GM23338 (cell line): ENCODE measurements around the gene CHSY1.

Experiments used
- CREB1 ChIP-seq: fragments of 250-450 bp; sonication (Bioruptor Pico); IDR thresholded peaks from 2 replicates; pipeline ENCODE4 v1.5.0; 2020; ENCODE audit warnings: low read depth, mild to moderate bottlenecking, moderate library complexity
- CTCF ChIP-seq, 2 experiments: fragments of 200-600 bp in 1 of 2; sonication (generic) in 1 of 2; conservative IDR thresholded peaks; 2 replicates each; pipeline versions ENCODE4 v1.5.1 to v1.6.1; 2016 to 2017; ENCODE audit warnings: antibody characterized with exemption in 2 of 2, low read depth in 2 of 2, mild to moderate bottlenecking in 2 of 2, moderate library complexity in 1 of 2
- ETS1 ChIP-seq: IDR thresholded peaks from 2 replicates; pipeline ENCODE4 v1.6.1; 2016; ENCODE audit warnings: antibody characterized with exemption
- EZH2 ChIP-seq: fragments of 200-600 bp; sonication (generic); IDR thresholded peaks from one replicate; pipeline ENCODE4 v1.8.0; 2017; ENCODE audit warnings: antibody characterized with exemption, mild to moderate bottlenecking, low read depth; ENCODE audit not compliant: unreplicated experiment
- EZH2phosphoT487 ChIP-seq: fragments of 200-600 bp; sonication (generic); IDR thresholded peaks from one replicate; pipeline ENCODE4 v1.8.1; 2018; ENCODE audit warnings: antibody characterized with exemption; ENCODE audit not compliant: unreplicated experiment
- JUNB ChIP-seq: IDR thresholded peaks from one replicate; pipeline ENCODE4 v1.6.1; 2016; ENCODE audit warnings: antibody characterized with exemption; ENCODE audit not compliant: unreplicated experiment
- NANOG ChIP-seq: IDR thresholded peaks from 2 replicates; pipeline ENCODE4 v1.6.1; 2016; ENCODE audit warnings: antibody characterized with exemption, borderline replicate concordance
- POLR2AphosphoS5 ChIP-seq: IDR thresholded peaks from 2 replicates; pipeline ENCODE4 v1.6.1; 2016; ENCODE audit warnings: antibody characterized with exemption, low read depth
- REST ChIP-seq: IDR thresholded peaks from one replicate; pipeline ENCODE4 v1.6.1; 2018; ENCODE audit warnings: antibody characterized with exemption; ENCODE audit not compliant: unreplicated experiment
- STAT1 ChIP-seq: IDR thresholded peaks from one replicate; pipeline ENCODE4 v1.6.1; 2016; ENCODE audit warnings: antibody characterized with exemption; ENCODE audit not compliant: unreplicated experiment
- ZNF114 ChIP-seq: fragments of 250-450 bp; sonication (Bioruptor Pico); IDR thresholded peaks from 2 replicates; pipeline ENCODE4 v1.5.0; 2020; ENCODE audit warnings: mild to moderate bottlenecking, moderate library complexity
- ZNF331 ChIP-seq: fragments of 250-450 bp; sonication (Bioruptor Pico); IDR thresholded peaks from 2 replicates; pipeline ENCODE4 v1.5.0; 2020; ENCODE audit warnings: low read depth, mild to moderate bottlenecking, moderate library complexity
- TF ChIP-seq, protein P1 (sequence below): fragments of 250-450 bp; sonication (Bioruptor Pico); IDR thresholded peaks from 2 replicates; pipeline ENCODE4 v1.5.0; 2020; ENCODE audit warnings: mild to moderate bottlenecking, moderate library complexity

- TF ChIP-seq POLR2AphosphoS5 (no peak), CTCF (conservative IDR thresholded peaks at IDR 0.05; ENCODE audit: low read depth in 2 of 2) (no peak; a peak in 1 of 4 replicates), STAT1 (no peak), REST (no peak), EZH2 (no peak), JUNB (no peak), EZH2phosphoT487 (no peak), NANOG (no peak), CREB1 (CRISPR knock-in tag) (no peak), ETS1 (no peak), ZNF331 (CRISPR knock-in tag) (no peak), ZNF114 (CRISPR knock-in tag) (no peak)
- TF ChIP-seq, protein P1, sequence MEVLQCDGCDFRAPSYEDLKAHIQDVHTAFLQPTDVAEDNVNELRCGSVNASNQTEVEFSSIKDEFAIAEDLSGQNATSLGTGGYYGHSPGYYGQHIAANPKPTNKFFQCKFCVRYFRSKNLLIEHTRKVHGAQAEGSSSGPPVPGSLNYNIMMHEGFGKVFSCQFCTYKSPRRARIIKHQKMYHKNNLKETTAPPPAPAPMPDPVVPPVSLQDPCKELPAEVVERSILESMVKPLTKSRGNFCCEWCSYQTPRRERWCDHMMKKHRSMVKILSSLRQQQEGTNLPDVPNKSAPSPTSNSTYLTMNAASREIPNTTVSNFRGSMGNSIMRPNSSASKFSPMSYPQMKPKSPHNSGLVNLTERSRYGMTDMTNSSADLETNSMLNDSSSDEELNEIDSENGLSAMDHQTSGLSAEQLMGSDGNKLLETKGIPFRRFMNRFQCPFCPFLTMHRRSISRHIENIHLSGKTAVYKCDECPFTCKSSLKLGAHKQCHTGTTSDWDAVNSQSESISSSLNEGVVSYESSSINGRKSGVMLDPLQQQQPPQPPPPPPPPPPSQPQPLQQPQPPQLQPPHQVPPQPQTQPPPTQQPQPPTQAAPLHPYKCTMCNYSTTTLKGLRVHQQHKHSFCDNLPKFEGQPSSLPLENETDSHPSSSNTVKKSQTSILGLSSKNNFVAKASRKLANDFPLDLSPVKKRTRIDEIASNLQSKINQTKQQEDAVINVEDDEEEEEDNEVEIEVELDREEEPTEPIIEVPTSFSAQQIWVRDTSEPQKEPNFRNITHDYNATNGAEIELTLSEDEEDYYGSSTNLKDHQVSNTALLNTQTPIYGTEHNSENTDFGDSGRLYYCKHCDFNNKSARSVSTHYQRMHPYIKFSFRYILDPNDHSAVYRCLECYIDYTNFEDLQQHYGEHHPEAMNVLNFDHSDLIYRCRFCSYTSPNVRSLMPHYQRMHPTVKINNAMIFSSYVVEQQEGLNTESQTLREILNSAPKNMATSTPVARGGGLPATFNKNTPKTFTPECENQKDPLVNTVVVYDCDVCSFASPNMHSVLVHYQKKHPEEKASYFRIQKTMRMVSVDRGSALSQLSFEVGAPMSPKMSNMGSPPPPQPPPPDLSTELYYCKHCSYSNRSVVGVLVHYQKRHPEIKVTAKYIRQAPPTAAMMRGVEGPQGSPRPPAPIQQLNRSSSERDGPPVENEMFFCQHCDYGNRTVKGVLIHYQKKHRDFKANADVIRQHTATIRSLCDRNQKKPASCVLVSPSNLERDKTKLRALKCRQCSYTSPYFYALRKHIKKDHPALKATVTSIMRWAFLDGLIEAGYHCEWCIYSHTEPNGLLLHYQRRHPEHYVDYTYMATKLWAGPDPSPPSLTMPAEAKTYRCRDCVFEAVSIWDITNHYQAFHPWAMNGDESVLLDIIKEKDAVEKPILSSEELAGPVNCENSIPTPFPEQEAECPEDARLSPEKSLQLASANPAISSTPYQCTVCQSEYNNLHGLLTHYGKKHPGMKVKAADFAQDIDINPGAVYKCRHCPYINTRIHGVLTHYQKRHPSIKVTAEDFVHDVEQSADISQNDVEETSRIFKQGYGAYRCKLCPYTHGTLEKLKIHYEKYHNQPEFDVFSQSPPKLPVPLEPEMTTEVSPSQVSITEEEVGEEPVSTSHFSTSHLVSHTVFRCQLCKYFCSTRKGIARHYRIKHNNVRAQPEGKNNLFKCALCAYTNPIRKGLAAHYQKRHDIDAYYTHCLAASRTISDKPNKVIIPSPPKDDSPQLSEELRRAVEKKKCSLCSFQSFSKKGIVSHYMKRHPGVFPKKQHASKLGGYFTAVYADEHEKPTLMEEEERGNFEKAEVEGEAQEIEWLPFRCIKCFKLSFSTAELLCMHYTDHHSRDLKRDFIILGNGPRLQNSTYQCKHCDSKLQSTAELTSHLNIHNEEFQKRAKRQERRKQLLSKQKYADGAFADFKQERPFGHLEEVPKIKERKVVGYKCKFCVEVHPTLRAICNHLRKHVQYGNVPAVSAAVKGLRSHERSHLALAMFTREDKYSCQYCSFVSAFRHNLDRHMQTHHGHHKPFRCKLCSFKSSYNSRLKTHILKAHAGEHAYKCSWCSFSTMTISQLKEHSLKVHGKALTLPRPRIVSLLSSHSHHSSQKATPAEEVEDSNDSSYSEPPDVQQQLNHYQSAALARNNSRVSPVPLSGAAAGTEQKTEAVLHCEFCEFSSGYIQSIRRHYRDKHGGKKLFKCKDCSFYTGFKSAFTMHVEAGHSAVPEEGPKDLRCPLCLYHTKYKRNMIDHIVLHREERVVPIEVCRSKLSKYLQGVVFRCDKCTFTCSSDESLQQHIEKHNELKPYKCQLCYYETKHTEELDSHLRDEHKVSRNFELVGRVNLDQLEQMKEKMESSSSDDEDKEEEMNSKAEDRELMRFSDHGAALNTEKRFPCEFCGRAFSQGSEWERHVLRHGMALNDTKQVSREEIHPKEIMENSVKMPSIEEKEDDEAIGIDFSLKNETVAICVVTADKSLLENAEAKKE (CRISPR knock-in tag) = no peak
Observed at GRCh38 chr15:101267320-101268104, 15.7 kb upstream of the CHSY1 start.
